HG03280 (cell line): ENCODE measurements around the gene THADA.

Experiments used
- ATAC-seq: cut with Tn5 transposase; IDR thresholded peaks from one replicate; pipeline ENCODE4 v1.9.1; 2021; ENCODE audit warnings: mild to moderate bottlenecking, moderate library complexity; ENCODE audit not compliant: unreplicated experiment

Gene THADA

DNA sequence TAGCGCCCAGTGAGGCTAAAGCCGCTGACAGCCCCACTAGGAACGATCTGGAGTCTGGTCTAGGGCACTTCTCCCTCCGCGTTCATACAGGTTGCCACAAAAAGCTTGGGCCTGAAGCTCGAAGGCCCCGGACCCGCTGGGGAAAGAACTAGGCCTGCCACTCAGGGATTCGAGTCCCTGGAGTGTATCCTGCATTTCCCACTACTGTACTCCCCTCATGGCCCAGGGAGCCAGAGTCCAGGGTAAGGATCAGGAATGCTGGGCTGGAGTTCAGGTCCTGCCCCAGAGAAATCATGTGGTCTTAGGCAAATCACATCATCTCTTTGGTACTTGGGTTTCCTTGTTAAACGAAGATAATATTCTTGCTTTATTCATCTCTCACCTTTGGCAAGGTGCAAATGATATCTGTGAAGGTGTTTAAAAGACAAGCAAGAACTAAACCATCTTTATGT is 368.0 kb downstream of the THADA start:
- no peak for ATAC-seq

DNA sequence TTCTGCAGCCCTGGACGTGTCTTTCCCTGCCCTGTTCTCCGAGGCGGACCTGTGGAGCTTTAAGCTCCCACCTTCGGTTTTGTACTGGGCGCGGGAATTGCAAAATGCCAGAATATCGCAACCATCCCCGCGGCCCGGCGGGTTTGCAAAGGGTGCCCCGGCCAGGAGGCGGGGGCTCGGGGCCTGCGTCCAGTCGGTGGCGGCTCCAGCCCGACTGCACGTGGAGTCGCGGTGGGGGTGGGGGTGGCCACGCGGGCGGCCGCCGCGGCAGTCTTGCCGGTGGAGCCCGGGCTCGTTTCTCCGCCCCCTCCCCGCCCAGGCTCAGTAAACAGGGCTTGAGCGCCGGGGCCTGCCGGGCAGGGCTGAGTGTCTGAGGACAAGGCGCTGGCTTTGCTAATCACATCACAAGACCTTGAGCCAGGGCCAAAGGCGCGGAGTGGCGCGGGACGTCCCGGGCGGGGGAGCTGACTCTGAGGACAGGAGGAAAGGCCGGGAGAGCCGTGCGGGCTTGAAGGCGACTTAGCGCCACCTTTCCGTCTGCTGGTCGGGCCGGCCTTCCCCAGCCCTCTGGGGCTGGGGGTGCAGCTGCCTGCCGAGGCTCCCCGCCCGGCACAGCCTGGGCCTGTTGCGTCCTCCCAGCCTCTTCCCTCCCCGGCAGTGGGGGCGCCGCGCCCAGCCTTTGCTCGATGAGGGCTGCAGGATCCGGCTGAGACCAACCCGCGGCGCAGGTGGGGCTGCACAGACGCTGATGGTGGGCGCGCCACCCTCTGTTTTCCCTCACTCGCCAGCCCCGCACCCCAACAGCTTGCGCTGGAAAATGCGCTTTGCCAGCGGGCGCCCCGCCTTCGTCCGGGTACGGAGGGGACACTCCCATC is 368.6 kb downstream of the THADA start:
- peak; percentile 13 for ATAC-seq

DNA sequence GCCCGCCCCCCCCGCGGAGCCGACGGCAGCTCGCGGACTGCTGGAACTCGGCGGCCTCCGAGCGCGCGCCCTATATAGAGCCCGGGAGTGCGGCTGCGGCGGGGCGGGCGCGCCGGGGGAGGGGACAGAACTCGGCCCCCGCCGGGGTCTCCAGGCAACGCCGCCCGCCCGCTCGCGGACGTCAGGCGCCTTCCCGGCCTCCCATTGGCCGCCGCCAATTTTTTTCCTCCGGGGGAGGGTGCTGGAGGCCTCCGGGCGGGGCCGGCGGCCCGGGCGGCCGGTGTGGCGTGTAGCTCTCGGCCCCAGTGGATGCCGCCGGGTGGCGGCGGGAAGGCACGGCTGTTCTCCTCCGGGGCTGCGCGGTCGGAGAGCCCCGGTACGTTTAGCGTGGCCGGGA is 369.3 kb downstream of the THADA start, which contains the start of gene ZFP36L2:
Gene ZFP36L2, minus strand, starts transcription at position 49 of the 397 bp plus-strand sequence. CDS start 291 bp downstream, outside the sequence.
- peak; percentile 57 for ATAC-seq

DNA sequence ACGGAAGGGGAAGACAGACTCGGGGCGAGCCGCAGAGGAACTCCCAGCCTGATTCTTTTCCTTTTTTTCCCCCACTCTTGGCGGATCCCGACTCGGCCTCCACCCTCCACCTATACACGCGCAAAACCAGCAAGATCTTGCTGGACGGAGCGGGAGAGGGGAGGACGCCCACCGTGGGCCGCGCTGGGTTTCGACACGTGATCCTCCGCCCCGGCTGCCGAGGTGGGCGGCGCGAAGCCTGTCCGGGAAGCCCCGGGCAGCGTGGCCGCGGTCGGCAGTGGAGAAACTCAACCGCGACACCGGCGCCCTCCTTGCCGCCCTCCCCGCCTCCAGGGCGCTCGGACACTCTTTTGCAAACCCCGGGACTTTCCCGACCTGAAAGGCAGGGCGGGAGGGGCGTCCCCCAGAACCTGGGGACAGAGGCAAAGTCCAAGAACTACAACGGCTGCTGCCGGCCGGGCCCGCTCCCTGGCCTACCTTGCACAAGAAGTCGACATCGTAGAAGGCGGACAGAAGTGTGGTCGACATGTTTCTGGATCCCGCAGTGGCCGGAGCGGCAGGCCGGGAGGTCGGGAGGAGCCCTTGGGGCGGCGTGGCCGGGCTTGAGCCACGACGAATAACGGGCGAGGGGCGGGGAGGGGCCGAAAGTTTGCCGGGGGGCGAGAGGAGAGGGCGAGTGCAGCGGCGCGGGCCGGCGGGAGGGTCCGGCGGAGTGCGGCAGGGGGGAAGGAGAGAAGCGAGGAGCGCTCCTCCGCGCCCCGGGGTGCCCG is 369.9 kb downstream of the THADA start:
- peak; percentile 29 for ATAC-seq

DNA sequence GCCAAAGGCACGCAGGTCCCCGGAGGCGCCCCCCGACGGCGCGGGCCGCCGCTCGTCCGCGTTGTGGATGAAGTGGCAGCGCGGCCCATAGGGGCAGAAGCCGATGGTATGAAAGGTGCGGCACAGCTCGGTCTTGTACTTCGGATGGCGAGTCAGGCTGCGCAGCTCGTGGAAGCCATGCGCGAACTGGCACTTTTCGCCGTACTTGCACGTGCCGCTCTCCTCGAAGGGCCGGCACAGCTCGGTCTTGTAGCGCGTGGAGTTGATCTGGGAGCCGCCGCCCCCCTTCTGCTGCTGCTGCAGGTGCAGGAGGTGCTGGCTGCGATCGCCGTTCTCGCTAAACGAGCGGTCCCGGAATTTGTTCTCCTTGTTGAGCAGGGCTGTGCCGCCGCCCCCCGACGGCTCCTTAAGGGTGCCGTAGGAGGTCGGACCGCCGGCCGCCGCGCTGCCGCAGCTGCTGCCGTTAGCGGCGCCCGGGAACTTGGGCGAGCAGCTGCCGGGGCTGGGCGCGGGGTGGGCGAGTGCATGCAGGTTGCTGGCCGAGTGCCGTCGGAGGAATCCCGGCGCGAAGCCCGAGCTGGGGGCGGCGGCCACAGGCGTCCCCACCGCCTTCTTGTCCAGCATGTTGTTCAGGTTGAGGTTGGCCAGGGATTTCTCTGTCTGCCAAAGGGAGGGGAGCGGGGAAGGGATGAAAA is 370.6 kb downstream of the THADA start:
- ATAC-seq: no peak

DNA sequence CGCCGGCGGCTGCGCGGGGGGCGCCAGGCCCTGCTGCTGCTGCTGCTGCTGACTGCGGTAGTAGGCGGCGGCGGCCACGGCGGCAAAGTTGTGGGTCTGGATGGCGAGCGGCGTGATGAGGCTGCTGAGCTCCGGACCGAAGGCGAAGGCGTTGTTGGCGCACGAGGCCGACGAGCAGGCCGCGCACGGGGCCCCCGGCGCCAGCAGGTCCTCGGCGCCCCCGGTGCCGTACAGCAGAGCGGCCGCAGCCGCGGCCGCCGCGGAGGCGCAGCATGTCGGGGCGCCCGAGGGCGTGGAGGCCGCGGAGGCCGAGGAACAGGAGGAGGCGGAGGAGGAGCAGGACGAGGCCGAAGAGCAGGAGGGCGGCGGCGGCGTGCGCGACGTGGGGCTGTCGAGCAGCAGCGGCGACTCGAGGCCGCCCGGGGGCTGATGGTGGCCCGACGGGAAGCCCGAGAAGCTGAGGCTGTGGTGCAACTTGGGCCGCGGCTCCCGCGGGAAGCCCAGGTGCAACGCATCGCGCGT is 371.2 kb downstream of the THADA start:
- ATAC-seq: no peak

DNA sequence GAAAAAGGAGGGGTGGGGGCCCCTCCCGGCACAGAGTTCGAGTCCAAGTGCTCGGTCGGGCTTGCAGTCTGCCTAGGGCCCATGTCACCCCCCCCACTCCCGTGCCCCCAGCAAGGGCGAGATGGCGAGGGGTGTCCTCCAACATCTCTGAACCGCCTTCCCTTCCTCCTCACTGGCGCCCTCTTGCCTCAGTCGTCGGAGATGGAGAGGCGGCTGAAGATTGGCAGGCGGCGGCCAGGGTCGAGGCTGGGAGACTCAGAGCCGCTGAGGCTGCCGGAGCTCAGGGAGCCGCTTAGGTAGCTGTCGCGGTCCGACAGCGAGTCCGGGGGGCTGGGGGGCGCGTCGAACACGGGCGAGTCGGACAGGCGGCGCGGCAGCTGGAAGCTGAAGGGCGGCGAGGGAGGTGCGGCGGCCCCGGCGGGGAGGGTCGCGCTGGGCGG is 371.7 kb downstream of the THADA start:
- no peak for ATAC-seq

DNA sequence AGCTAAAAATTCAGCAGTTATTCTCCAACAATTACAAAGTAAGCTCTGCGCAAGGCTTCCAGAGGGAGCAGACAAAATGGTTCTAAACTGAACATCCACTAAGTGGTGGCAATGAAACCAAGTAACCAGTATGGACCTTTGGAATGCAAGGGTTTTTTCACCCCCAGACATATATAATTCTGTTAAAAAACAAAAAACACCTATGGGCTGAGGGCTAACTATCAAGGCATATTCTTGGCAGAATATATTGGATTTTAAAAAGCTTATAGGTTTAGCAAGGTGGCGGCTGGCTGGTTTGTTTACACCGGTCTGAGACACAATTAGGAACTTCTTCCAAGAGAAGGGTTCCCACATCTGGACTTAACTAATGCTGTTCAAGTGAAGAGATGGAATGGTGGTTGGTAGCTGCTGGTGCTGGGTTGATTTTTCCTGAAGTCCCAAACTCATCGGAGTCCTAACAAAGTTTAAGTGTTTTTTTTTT is 372.3 kb downstream of the THADA start:
- ATAC-seq: no peak

DNA sequence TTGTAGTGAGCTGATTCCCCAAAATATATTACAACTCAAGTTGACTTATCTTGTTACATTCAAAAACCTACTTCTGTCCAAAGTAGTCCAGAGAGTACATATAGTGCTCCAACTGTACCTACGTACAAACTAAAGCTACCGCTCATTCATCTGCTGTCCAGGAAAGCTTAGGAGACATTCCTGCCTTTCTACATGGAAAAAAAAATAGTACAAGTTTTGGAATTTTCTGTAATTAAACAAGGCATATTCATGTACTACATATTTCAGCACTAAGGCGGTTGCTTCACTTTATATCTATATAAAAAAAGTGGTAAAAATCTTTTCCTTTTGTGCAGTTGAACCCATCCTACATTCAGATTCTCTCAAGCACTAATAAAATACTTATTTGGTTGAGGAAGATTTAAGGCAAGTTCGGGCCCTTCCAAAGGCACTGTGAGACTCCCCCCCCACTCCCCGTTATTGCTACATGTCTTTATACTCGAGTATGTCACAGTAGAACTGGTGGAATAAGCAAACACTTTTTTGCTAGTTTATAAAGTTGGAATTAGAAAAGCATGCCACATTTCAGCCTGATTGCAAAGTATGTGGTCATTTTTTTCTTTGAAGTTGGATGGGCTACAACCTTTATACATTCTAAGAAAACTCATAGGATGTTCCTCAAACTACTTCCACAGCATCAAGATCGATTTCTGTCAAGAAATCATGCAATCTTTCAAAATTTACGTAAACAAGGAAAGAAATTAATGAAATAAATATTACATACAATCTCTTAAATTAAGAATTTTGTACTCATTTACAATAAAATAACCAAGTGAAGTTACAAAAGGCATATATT is 373.1 kb downstream of the THADA start:
- ATAC-seq: no peak

DNA sequence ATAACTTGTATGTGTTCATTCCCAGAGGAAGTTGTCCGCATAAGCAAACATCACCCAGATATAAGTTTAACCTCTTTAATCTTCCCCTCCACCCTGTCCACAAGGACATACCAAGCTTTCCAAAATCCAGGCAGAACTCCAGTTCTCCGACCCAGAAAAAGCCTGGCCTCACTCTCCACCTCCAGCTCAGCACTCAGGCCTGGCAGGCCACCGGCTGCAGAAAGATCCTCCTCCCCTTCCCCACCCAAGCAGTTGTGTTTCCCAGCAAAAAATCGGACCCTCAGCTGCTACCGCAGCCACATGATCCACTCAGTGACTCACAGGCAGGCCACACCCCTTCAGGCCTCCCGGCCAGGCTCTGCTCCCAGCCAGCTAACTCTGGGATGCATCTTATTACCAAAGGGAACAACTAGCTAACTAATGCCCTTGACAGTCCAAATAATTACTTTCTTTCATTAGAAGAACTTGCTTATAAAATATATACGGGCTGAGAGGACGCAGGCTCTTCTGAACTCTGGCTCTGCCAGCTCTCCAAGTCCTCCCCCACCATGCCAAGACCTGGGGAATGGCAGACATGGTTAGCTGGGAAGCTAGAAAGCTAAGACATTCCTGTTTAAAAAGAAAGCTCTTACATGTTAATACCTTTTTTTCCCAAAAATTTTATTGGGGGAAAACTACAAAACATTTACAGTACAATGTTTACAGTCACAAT is 373.9 kb downstream of the THADA start:
- no peak for ATAC-seq

DNA sequence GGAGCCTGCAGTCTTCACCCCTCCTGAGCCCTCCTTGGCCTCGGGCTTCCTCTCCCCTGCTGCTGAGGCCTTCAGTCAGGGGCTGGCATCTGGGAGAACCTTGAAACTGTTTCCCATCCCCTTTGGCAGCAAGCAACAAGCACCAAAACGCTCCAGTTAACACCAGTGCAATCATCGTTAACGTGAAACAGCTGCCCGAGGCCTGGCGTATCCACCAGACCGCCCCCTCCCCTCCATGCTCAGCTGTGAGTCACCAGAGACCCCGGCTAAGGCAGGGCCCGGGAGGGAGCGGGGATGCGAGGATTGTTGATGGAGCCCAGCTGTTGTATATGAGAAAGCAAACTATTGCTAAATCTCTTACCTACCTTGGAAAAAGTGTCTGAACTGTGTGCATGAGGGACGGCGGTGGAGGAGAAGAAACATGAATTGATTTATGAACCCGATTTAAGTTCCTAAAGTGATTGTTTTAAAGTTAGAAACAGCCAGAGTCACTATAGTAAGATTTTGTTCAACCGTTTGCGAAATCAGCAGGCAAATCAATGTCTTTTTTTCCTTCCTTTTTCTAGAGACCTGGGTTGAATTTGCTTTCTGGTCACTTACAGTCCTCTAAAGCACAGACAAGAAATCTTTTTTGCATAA is 374.6 kb downstream of the THADA start:
- no peak for ATAC-seq

DNA sequence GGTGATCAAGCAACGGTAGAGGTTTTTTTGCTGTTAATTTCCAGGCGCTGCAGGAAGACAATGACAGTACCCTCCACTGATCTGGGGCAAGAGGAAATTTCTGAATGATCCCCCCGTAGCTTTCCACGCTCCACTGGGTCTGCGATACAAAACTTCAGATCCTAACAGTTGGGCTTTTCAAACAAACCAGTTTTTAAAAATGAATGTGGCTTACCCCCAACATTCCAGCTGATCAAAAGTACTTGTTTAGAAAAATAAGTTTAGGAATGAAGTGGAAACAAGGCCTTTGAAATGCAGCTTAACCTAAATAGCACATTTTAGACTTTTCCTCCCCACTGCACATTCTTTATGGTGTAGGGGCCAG is 375.1 kb downstream of the THADA start:
- ATAC-seq: no peak

DNA sequence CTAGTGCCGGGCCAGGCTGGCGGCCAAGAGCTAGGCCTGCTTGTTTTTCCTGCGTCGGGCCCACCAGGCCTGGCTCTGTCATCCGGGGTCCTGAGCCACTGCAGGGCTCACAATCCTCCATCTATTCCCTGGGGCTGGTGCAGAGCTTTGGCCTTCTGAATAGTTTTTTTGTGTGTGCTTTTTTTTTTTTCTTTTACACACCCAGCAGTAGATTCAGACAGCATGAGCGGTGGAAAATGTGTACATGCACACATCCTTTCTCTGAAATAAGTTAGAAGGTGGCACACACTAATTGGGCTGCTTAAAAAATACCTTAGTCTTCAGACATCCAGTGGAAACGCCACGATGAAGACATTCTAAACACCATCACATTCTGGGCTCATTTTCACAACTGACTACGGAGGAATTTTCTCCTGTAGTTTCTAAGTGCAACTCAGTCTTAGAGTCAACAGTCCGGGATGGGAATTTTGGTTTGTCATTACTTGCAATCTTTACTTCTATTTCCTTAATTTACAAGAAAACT is 375.5 kb downstream of the THADA start:
- ATAC-seq: no peak

DNA sequence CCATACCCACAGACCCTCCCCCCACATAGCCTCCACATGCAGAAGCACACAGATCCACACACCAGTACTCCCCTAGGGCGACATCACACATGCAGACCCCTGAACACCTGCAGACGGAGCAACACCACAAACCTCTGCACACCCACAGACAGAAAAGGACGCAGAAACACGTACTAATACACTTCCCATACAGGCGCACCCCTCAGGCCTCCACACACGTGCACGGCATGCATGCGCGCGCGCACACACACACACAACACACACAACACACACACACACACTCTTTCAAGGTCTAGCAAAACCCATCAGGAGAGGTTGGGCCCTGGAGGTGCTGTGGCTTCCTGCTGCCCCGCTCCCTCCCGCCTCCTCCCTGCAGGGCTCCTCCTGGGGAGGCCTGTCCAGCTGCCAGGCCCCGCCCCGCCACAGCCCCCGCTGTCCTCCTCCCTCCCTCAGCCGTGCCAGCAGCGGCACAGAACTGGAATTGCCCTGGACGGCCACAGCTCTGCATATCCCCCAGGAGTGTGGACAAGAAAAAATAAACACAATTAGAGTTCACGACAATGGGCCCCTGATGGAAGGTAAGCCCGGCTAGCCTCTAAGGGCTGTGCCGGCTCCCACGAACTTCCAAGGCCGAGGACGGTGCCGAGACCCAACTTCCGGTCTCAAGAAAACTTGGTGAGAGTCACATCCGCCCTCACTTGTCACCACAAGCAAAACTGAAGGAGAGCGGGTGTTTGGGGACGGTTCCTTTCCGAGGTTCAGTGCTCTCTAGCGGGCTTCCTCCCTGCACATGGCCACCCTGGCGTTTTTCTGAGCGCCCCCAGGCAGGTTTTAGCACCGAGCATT is 376.2 kb downstream of the THADA start:
- peak; percentile 52 for ATAC-seq

DNA sequence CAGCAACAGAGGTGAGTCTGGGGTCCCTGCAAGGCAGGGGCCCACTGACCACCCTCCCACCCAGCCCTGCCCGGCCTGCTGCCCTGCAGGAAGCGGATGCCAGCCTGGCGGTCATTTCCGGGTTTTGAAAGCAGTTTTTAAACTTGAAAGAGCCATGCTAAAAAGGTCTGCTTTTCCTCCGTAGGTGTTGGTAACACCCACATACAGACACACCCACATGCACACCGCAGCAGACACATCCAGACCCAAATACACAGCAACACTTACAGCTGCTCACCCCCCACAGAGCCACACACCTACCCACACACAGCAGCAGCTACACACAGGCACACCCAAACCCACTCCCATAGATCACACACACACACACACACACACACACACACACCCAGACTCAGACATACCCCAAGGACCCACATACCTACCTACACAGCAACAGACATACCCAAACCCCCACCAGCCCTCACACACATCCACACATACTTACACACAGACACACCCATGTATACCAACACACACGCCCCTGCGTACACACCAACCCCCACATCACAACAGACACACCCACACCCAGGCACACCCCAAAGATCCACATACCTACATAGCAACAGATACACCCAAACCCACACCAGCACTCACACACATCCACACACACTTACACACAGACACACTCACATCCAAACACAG is 377.0 kb downstream of the THADA start:
- ATAC-seq: no peak

DNA sequence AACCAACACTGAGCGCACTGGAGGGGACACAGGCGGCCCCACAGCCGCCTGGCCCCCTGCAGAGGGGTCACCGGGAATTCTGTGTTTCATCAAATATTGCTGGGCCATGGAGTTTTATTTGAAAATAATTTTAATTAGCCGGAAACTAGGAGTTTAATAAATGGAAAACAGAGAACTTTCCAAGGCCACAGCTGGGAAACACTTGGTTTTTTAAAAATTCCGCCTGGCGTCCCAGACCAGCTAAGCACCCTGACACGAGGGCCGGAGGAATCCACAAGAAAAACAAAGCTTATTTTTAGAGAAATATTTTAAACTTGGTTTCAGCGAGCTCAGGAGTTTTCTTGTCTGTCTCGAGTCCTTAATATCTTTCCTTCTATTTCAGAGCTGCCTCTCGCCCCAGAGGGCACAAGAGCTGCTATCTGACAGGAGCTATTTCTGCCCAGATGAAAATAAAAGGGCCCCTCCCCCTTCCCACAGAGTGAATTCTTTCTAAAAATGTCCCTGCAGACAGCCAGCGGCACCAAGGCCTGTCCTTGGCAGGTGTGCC is 377.6 kb downstream of the THADA start:
- no peak for ATAC-seq
